GM08714 (cell line): ENCODE data around the gene SFXN2.

ENCODE experiments used
- H3K4me3 ChIP-seq: fragments of 200-500 bp; sonication (Bioruptor generic); 2 replicates; pipeline ENCODE4 v1.5.1; 2014; ENCODE audit warnings: mild to moderate bottlenecking, low read length, inconsistent platforms
- ZNF274 ChIP-seq: IDR thresholded peaks from 2 replicates; pipeline ENCODE4 v1.6.1; 2012; ENCODE audit warnings: mild to moderate bottlenecking, low read depth, low read length

SFXN2 gene

DNA sequence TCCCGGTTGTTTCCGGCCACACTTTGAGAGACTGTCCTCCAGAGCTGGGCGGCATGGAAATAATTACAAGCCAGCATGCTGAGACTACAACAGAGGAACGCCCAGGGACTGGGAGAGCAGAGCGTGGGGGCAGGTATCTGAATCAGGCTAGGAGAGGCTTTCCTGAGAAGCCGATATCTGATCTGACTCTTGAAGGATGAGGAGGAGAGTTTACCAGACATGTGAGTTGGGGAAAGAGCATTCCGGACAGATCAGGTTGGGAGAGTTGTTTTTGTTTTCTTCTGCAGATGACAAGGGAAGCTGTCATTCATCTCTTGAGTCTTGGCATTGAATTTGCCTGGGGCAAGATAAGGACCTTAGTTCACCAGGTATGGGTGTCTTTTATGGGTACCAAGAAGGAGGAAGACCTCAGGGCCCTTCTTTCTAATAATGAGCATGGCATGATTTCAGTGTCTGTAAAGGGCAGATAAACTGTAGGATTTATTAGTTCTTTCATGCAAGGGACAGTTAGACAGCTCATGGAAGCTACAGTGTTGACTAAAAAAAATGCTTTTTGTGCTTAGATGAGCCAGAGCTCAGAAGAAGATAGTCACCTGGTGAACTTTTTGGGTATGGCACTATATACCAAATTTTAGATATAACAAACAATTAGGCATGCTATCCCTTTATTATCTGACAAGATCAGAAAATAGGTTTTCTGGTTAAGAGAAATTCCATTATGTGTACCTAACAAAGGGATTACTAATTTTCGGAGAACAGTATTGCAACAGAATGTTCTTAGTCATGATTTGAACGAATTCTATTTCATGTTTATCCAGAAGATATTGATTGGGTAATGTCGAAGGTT, 65.5 kb downstream of the SFXN2 start:
- H3K4me3 ChIP-seq, result no peak overlapping the region
- no peak for TF ChIP-seq ZNF274

DNA sequence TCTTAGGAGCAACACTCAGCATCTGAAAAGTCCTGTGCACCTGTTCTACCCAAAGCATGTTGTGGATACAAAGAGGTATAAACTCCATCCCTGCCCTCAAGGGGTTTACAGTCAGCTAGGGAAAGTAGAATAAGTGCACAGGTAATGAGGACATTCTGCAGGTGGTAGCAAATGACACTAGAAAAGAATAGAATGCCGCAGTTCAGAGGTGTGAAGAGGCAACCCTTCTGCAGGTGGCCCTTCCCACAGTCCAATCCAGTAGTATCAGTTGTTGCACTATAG, 66.0 kb downstream of the SFXN2 start:
- no peak for TF ChIP-seq ZNF274

DNA sequence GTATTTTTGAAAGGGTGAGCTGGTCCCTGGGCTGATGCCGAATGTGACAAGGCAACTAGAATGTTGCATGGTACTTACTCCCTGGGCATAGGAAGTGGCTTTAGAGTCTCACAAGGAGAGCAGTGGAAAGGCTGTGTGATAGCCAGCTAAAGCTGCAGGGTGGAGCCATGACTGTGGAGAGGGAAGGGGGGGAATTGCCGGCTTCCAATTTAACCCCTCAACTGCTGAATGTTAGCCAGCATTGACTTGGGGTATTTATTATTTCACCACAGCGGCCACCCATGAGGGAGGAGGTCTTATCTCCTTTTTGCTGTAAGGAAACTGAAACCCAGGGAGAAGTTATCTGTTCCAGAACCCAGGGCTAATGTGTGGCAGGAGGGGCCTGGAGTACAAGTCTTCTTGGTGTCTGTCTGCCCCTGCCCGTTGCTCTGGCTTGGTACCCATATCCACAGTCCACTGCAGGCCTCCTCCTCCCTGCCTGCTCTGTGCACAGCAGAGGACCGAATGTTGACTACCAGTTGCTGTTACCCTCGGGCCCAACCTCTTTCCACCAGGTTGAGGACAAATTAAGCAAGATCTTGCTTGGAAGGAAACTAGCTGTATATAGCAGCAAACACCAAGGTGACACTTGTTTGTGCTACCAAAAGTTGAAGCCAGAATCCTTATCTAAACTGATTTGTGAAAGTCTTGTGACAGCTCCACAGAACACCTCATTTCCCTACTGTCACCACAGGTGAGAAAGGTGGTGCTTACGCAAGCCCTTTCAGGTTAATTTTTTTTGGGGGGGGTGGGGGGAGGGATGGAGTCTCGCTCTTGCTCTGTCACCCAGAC, 66.9 kb downstream of the SFXN2 start:
- TF ChIP-seq ZNF274, result no peak
- H3K4me3 ChIP-seq, result no peak overlapping the region

More for the DNA sequence above, 66.0 kb downstream of the SFXN2 start:
- no peak overlapping the region for H3K4me3 ChIP-seq

DNA sequence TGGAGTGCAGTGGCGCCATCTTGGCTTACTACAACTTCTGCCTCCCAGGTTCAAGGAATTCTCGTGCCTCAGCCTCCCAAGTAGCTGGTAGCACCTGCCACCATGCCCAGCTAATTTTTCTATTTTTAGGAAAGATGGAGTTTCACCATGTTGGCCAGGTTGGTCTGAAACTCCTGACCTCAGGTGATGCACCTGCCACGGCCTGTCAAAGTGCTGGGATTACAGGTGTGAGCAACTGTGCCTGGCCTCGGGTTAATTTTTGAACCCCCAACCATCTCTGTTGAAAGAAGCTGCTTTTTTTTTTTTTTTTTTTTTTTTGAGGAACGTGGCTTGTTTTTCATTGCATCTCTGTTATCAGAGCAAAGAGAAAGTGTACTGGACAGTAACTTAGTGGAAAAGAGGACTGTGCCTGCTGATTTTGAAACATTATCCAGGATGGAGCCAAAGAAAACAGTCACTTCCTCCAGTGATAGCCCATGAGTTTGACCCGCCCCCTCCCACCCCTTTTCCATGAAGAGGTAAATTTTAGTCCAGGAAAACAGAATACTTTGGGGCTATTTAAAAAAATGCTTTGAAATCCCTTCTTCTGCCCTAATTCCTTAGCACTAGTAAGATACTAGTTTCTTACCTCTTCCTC, 67.6 kb downstream of the SFXN2 start:
- no peak for TF ChIP-seq ZNF274
- H3K4me3 ChIP-seq, result no peak overlapping the region

DNA sequence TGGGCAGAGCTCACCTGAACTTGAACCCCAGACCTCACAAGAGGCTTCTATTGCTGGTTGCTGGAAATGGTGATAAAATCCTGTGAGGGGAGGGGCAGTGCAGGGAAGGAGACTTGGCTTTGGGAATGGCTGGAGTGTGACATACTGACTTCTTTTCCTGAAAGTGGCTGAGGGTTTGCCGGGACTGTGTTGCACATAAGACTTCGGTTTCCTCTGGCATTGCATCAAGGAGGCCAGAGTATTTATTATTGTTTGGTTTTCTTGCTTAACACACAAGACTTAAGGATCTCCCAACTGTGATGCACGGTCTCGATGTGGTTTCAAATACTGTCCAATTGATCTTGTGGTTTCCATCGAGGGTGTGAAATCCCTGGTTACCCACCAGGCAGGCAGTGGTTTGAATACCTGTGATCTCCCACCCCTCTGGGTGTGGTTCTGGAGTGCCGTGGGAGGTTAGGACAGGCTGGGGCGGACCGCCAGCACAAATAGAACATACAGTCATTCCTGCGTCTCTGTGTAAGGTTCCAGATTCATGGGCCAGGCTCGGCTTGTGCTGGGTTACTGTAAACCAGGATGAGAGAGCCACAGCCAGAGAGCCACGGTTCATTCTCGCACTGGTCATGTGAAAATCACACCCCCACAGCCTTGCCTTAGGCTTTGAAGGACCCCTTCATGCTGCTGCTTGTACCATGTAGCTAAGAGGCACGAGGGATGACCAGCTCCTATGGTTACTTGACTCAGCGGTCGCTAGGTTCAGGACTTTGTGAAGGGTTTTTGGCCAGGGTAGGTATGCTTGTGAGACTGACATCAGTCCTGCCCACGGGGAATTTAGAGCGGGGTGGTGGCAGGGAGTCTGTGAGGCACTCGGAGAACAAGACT, 68.5 kb downstream of the SFXN2 start:
- H3K4me3 ChIP-seq, result no peak overlapping the region
- no peak for TF ChIP-seq ZNF274

DNA sequence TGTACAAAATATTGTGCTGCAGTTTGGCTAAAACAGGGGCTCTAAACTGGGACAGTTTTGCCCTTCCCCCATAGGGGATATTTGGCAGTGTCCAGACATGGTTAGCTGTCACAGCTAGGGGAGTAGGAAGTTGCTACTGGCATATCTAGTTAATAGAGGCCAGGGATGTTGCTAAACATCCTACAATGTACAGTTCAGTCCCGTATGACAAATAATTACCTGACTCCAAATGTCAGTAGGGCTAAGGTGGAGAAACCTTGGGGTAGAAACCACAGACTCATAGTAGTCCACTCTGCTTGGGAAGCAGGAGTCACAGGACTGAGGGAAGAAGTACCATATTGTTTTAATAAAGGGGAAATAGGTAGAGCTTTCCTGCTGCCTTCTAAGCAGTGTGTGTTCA, 69.1 kb downstream of the SFXN2 start:
- H3K4me3 ChIP-seq, result no peak overlapping the region
- no peak for TF ChIP-seq ZNF274

DNA sequence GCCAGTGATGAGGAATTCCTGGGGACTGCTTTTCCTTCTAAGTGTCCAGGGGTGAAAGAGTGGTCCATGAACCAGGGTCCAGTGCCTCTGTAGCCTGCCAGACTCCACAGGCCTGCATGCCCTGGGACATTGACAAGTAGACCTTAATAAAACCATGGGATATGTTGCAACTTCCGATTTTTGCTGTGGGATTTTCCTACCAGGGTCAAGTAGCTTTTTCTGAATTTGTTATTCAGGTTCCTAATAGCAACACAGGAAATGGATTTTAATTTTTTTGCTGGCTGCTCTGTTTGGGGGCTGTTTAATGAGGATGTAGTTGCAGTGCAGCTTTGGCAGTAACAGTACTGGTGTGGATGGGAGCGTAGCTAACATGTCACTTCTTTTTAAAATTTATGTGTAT, 71.4 kb downstream of the SFXN2 start:
- no peak for TF ChIP-seq ZNF274
- no peak overlapping the region for H3K4me3 ChIP-seq

DNA sequence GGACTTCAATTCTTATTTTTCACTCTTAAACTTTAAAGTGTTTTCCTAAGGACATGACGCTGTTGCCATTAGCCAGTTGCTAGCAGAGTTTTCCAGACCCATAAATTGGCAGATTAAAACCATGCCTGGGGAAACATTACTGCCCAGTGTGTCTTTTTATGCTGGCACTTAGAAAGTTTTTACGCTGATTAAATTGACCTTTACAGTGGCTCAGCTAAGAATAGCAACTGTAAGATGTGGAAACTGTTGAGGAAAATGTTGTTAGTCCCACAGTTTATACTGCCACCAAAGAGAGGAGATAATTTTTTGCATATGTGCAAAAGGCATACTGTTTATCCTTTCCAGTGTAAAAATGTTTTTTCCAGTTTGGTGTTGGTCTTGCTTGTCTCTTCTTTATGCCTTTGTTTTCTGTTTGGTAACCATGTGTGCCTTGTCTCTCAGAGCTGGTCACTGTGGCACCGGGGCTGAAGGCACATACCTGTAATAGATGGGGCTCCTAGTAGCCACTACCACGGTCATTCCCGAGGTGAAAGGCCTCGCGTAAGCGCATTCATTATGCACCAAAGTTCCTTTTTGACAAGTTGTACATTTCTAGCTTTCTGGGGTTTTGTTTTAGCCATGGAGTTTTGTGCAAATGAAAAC, 77.4 kb downstream of the SFXN2 start:
- no peak overlapping the region for H3K4me3 ChIP-seq
- TF ChIP-seq ZNF274, result no peak
